BE2C (cell line): ENCODE data around the gene LIPG.
"Not testable (repeated sequence)": the region's sequence is repeated elsewhere in the genome, so short reads cannot be mapped to it uniquely, and the experiment has no call there.

Experiments used
- DNase-seq: peaks from one replicate; pipeline ENCODE4 v3.0.0-alpha.2; 2020
- H3K27me3 ChIP-seq: fragments of 250-450 bp; sonication (Bioruptor Pico); 2 replicates; pipeline ENCODE4 v1.5.1; 2020; ENCODE audit warnings: mild to moderate bottlenecking
- H3K36me3 ChIP-seq: fragments of 250-450 bp; sonication (Bioruptor Pico); 2 replicates; pipeline ENCODE4 v1.5.1; 2020; ENCODE audit warnings: mild to moderate bottlenecking
- H3K4me1 ChIP-seq: fragments of 250-450 bp; sonication (Bioruptor Pico); 2 replicates; pipeline ENCODE4 v1.5.1; 2020
- H3K4me3 ChIP-seq: 2 replicates; pipeline ENCODE4 v1.5.1; 2011; ENCODE audit warnings: low read depth, low read length
- H3K9me3 ChIP-seq: fragments of 250-450 bp; sonication (Bioruptor Pico); 2 replicates; pipeline ENCODE4 v1.5.1; 2020
- CTCF ChIP-seq: IDR thresholded peaks from 2 replicates; pipeline ENCODE4 v1.5.1; 2012; ENCODE audit warnings: mild to moderate bottlenecking, low read depth, low read length

Gene LIPG

GRCh38 chr18:49553003-49553402 lies 8.9 kb upstream of the LIPG start:
- no peaks in the 10 kb centered on the region for H3K9me3 ChIP-seq
- DNase-seq, result no peak
- H3K27me3 ChIP-seq, result no peaks in the 10 kb centered on the region
- H3K36me3 ChIP-seq, result no peaks in the 10 kb centered on the region
- no peaks in the 10 kb centered on the region for H3K4me1 ChIP-seq
- no peak overlapping the region for H3K4me3 ChIP-seq
- no peak for TF ChIP-seq CTCF

GRCh38 chr18:49555641-49556040 lies 6.2 kb upstream of the LIPG start:
- Histone ChIP-seq H3K27me3 (peaks cover 11% of the 10 kb centered on the region), H3K36me3 (no peaks in the 10 kb centered on the region), H3K4me1 (no peaks in the 10 kb centered on the region), H3K4me3 (no peak overlapping the region), H3K9me3 (no peaks in the 10 kb centered on the region)
- DNase-seq, result no peak
- no peak for TF ChIP-seq CTCF

GRCh38 chr18:49558356-49558755 lies 3.5 kb upstream of the LIPG start:
- peaks cover 37% of the 10 kb centered on the region for H3K27me3 ChIP-seq
- H3K9me3 ChIP-seq, result no peaks in the 10 kb centered on the region
- TF ChIP-seq CTCF, result no peak
- H3K36me3 ChIP-seq, result no peaks in the 10 kb centered on the region
- DNase-seq, result no peak
- H3K4me3 ChIP-seq, result no peak overlapping the region
- no peaks in the 10 kb centered on the region for H3K4me1 ChIP-seq

GRCh38 chr18:49559326-49559931 lies 2.4 kb upstream of the LIPG start:
- not testable (repeated sequence) for H3K4me1 ChIP-seq, DNase-seq, H3K4me3 ChIP-seq, H3K9me3 ChIP-seq, H3K36me3 ChIP-seq
- peak; percentile 39 for TF ChIP-seq CTCF
- H3K27me3 ChIP-seq, result peaks cover 43% of the 10 kb centered on the region

- peaks cover 43% of the 10 kb centered on the region for H3K27me3 ChIP-seq
These were observed 1.6 kb upstream of the LIPG start for GRCh38 chr18:49560277-49560623.

More at GRCh38 chr18:49560277-49560623, 1.6 kb upstream of the LIPG start:
- no peak for DNase-seq
- H3K9me3 ChIP-seq, result no peaks in the 10 kb centered on the region
- no peak for TF ChIP-seq CTCF
- H3K4me3 ChIP-seq, result no peak overlapping the region
- no peaks in the 10 kb centered on the region for H3K4me1 ChIP-seq
- H3K36me3 ChIP-seq, result no peaks in the 10 kb centered on the region
